Measurements from ENCODE around the gene NPTX2.

DNA sequence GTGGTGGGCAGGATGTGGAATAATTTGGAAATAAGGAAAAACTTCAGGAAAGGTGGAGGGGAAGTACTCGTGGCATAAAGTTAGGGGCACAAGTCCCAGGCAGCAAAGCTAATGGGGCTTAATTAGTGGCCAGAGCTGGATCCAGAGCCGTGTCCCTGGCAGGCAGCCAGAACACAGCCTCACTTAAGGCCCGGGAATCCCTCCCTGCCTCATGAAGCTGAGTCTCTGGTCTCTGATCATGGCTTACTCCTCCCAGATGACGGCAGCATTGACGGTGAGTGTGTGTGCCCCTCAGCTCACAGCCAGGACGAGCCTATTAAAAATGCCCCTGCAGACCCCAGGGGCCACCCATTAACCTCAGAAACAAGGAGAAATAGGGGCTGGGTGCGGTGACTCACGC lies 48.2 kb upstream of the NPTX2 start:
- TF ChIP-seq ZNF221 (tag by site-specific recombination; IDR thresholded peaks at IDR 0.05; ENCODE audit: borderline replicate concordance) = no peak
- no peak for TF ChIP-seq ZBTB1 (tag by site-specific recombination; IDR thresholded peaks at IDR 0.05)
- TF ChIP-seq, protein P1, sequence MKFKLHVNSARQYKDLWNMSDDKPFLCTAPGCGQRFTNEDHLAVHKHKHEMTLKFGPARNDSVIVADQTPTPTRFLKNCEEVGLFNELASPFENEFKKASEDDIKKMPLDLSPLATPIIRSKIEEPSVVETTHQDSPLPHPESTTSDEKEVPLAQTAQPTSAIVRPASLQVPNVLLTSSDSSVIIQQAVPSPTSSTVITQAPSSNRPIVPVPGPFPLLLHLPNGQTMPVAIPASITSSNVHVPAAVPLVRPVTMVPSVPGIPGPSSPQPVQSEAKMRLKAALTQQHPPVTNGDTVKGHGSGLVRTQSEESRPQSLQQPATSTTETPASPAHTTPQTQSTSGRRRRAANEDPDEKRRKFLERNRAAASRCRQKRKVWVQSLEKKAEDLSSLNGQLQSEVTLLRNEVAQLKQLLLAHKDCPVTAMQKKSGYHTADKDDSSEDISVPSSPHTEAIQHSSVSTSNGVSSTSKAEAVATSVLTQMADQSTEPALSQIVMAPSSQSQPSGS (tag by site-specific recombination; IDR thresholded peaks at IDR 0.05; ENCODE audit: low read depth) = no peak
- TF ChIP-seq TRIM28 (IDR thresholded peaks at IDR 0.05; ENCODE audit: borderline replicate concordance, low read length) = no peak
- TF ChIP-seq, protein P2, sequence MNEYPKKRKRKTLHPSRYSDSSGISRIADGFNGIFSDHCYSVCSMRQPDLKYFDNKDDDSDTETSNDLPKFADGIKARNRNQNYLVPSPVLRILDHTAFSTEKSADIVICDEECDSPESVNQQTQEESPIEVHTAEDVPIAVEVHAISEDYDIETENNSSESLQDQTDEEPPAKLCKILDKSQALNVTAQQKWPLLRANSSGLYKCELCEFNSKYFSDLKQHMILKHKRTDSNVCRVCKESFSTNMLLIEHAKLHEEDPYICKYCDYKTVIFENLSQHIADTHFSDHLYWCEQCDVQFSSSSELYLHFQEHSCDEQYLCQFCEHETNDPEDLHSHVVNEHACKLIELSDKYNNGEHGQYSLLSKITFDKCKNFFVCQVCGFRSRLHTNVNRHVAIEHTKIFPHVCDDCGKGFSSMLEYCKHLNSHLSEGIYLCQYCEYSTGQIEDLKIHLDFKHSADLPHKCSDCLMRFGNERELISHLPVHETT (tag by site-specific recombination; IDR thresholded peaks at IDR 0.05) = no peak
- TF ChIP-seq, protein P3, sequence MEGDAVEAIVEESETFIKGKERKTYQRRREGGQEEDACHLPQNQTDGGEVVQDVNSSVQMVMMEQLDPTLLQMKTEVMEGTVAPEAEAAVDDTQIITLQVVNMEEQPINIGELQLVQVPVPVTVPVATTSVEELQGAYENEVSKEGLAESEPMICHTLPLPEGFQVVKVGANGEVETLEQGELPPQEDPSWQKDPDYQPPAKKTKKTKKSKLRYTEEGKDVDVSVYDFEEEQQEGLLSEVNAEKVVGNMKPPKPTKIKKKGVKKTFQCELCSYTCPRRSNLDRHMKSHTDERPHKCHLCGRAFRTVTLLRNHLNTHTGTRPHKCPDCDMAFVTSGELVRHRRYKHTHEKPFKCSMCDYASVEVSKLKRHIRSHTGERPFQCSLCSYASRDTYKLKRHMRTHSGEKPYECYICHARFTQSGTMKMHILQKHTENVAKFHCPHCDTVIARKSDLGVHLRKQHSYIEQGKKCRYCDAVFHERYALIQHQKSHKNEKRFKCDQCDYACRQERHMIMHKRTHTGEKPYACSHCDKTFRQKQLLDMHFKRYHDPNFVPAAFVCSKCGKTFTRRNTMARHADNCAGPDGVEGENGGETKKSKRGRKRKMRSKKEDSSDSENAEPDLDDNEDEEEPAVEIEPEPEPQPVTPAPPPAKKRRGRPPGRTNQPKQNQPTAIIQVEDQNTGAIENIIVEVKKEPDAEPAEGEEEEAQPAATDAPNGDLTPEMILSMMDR (tag by site-specific recombination; IDR thresholded peaks at IDR 0.05) = no peak
- TF ChIP-seq, protein P4, sequence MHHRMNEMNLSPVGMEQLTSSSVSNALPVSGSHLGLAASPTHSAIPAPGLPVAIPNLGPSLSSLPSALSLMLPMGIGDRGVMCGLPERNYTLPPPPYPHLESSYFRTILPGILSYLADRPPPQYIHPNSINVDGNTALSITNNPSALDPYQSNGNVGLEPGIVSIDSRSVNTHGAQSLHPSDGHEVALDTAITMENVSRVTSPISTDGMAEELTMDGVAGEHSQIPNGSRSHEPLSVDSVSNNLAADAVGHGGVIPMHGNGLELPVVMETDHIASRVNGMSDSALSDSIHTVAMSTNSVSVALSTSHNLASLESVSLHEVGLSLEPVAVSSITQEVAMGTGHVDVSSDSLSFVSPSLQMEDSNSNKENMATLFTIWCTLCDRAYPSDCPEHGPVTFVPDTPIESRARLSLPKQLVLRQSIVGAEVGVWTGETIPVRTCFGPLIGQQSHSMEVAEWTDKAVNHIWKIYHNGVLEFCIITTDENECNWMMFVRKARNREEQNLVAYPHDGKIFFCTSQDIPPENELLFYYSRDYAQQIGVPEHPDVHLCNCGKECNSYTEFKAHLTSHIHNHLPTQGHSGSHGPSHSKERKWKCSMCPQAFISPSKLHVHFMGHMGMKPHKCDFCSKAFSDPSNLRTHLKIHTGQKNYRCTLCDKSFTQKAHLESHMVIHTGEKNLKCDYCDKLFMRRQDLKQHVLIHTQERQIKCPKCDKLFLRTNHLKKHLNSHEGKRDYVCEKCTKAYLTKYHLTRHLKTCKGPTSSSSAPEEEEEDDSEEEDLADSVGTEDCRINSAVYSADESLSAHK (tag by site-specific recombination; IDR thresholded peaks at IDR 0.05) = no peak
- no peak for TF ChIP-seq ZNF777 (tag by site-specific recombination; IDR thresholded peaks at IDR 0.05; ENCODE audit: borderline replicate concordance)
- TF ChIP-seq ZNF24 (tag by site-specific recombination; IDR thresholded peaks at IDR 0.05) = no peak
- no peak for TF ChIP-seq ZNF654 (tag by site-specific recombination; IDR thresholded peaks at IDR 0.05; ENCODE audit: low read depth)
- no peak for TF ChIP-seq KLF9 (tag by site-specific recombination; IDR thresholded peaks at IDR 0.05; ENCODE audit: low read depth)

Measured in HEK293 (cell line).